SKM-1 treated with dmso at 0.1 percent for 144 hours (cell line): ENCODE data around the gene ILKAP.

Experiments used
- DNase-seq: peaks from one replicate; lab custom pipeline; 2025; ENCODE audit not compliant: unreplicated experiment; lab: John Stamatoyannopoulos, UW

The ILKAP gene

DNA sequence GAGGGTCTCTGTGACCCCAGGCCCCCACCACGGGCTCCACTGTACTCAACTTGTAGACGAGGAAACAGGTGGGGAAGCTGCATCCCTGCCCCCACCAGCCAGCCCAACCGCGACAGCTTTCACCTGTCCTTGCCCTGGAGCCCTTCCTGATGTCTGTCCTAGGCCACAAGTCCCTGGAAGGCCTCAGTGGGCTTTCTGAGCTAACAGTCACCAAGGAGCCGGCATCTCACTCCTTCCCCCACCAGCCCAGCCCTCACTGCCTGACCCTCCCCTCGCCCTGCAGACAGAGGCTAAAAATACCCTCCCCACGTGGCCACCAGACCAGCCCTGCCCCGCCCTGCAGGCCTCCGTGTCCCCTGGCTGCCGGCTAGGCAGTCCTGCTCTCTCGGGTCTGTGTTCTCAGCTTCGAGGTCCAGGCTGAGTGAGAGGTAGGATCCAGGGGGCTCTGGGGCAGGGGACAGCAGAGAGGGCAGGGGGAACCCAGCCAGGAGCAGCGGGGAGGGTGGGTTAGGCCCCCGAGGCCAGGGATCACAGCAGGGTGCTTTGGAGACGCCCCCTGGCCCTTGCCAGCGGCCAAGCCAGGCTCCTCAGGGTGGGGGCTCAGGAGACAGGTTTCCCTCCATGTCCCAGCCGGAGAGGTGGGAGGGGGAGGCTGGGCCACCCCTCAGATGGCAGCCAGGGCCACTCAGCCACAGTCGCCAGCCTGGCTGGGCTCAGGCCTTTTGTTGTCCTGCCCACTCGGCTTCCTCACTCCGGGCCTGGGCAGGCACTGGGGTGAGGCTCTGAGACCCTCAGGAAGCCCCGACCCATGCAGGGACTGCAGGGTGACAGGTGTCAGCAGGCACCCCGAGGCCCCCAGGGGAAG is 64.9 kb downstream of the ILKAP start, which contains the start of gene KLHL30:
Gene KLHL30, plus strand, starts transcription at position 338 of the 865 bp plus-strand sequence. CDS start 2,087 bp downstream, outside the sequence.
- DNase-seq: no peak

GRCh38 chr2:238137885-238138284 is 65.6 kb downstream of the ILKAP start:
- no peak for DNase-seq

DNA sequence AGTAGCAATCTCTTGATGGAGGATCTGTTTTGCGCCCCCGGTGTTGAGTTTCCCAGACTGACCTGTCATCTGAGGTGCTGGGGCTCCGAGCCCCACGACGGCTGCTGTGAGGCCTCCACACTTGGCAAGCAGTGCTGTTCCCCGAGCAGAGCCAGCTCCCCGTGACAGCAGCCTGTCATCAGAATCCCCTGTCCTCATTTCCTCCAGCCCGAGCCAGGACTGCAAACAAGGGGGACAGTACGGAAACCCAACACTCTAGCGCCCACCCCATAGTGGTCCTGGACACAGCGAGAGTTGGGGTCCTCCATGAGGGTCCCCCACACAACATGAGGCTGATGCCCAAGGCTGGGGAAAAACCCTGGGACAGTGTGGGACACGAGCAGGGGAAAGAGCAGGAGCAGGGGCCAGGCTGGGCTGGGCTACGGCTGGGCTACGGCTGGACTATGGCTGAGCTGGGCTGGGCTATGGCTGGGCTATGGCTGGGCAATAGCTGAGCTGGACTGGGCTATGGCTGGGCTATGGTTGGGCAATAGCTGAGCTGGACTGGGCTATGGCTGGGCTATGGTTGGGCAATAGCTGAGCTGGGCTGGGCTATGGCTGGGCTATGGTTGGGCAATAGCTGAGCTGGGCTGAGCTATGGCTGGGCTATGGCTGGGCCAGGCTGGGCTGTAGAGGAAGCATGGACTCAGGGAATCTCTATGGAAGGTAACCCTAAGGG is 66.5 kb downstream of the ILKAP start:
- DNase-seq: peak; percentile 50

DNA sequence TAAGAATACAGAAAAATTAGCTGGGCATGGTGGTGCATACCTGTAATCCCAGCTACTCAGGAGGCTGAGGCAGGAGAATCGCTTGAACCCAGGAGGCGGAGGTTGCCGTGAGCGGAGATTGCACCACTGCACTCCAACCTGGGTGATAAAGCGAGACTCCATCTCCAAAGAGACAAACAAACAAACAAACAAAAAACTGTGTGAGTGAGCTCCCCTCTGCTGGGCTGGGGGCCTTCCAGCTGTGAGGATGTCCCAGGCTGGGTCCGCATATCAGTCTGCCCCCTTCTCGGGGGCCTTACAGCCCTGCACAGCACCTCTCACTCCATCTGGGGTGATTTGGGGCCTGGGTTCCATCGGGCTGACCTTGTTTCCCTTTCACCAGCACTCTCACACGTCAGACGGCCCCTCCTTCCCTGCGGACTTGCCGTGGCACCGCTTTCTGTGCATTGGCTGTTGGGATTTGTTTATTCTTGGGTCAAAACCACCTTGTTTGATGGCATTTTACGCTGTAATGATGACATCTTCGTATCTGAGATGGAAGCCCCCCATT is 67.8 kb downstream of the ILKAP start:
- no peak for DNase-seq

- DNase-seq: no peak
Measured at GRCh38 chr2:238134393-238134785, 69.1 kb downstream of the ILKAP start.

DNA sequence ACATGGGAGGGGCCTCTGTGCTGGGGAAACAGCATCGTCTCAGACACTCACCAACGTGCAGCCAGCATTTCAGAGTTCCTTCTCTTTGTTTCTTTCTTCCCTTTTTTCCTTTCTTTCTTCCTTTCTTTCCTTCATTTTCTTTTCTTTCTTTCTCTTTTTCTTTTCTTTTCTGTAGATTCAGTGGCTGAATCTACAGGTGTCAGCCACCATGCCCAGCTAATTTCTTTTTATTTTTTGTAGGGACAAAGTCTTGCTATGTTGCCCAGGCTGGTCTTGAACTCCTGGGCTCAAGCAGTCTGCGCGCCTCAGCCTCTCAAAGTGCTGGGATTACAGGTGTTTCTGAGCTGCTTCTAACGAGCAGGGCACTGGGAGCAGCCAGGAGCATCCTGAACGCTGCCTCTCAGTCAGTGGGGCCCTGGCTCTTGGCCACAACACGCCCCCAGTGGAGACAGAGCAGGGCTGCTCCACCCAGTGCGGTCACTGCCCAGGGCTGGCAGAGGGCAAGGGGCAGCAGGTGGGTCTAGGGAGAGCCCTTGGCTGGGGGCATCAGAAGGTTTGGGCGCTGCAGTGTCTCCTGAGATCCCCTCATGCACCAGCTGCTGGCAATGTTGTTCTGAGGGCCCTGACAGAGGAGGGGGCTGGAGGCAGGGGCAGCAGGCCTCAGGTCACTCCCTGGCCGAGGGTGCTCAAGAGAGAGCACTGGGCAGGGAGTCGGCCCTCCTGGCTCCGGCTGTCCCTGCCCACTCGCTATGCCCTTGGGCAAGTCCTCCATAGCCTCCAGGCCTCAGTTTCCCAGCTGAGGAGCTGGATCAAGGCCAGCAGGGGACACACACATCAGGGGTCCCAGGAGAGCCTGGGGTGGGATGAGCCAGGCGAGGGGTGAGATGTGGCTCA is 69.7 kb downstream of the ILKAP start:
- no peak for DNase-seq

GRCh38 chr2:238132463-238133450 is 70.7 kb downstream of the ILKAP start:
- DNase-seq: no peak

- DNase-seq: no peak
Measured at GRCh38 chr2:238131761-238132462, 71.6 kb downstream of the ILKAP start.

DNA sequence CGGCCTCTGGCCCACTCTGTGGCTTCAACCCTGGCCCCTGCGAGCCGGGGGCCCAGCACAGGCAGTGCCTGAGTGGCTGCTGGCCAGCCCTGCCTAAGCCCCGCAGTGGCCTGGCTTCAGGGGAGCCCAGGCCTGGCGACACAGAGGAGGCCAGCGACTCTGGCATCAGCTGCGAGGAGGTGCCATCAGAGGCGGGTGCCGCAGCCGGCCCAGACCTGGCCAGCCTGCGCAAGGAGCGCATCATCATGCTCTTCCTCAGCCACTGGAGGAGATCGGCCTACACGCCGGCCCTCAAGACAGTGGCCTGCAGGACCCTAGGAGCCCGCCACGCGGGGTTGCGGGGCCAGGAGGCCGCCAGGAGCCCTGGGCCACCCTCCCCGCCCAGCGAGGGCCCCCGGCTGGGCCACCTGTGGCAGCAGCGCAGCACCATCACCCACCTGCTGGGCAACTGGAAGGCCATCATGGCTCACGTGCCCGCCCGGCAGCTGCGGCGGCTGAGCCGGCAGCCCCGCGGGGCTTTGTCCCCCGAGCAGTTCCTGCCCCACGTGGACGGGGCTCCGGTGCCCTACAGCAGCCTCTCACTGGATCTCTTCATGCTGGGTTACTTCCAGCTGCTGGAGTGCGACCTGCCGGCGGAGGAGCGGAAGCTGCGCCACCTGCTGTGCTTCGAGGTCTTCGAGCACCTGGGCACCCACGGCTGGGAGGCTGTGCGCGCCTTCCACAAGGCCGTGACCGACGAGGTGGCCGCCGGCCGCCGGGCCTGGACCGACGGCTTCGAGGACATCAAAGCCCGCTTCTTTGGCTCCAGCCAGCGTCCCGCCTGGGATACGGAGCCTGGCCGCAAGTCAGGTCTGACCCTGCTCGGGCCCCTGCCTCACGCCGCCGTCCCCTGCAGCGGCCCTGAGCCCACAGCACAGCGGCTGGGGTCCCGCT is 72.5 kb downstream of the ILKAP start:
- no peak for DNase-seq

GRCh38 chr2:238130111-238130695 is 73.3 kb downstream of the ILKAP start:
- no peak for DNase-seq

DNA sequence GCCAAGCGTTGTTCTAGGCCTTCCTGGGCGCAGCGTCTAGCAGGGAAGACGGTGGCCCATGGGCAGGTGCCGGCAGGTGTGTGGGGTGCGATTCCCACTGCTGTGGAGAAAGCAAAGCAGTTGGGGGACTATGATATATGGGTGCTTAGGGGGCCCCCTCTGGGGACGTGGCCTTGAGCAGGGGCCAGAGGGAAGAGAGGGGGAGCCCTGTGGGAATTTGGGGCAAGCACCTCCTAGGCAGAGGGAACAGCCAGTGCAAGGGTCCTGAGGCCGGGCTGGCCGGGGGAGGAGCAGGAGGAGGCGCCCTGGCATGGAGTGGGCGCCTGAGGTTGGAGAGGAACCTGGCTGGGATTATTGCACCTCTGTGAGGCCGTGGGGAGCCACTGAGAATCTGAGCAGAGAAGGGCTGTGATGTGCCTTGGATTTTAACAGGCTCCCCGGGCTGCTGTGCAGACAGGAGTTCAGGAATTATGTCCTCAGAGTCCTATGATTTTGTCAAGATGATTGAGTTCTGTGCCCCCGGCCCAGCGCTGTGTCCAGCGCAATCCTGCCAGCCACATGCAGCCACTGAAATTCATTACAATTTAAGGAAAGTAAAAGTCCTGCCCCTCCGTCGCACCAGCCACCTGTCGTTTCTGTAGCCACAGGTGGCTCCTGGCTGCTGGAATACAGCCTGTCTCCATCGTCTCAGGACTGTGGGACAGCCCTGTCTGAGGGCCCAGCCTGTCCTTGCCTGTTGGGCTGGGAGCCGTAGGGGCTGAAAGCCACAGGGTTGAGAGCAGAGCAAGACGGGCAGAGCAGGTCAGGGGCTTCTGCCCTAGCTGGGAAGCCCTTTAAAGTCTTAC is 74.1 kb downstream of the ILKAP start:
- DNase-seq: no peak

- DNase-seq: no peak
Measured at GRCh38 chr2:238128534-238129001, 74.9 kb downstream of the ILKAP start.

DNA sequence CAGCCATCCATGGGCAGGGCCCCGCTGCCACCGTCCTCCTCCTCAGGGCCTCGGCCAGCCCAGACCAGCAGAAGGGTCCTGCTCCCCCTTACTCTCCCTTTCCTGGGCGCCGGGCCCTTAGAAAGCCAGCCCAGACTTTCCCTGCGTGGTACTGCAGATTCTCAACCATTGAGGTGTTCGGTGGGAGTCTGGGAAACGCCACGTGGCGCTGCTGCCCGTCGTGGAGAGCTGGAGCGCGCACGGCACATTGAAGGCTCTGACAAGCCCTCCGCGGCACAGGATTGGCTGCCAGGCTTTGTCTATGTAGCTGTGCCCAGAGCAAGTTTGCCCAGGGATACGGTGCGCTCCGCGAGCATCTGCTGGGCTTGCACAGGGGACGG is 75.4 kb downstream of the ILKAP start:
- no peak for DNase-seq

- no peak for DNase-seq
Measured at GRCh38 chr2:238127165-238128060, 76.1 kb downstream of the ILKAP start.

DNA sequence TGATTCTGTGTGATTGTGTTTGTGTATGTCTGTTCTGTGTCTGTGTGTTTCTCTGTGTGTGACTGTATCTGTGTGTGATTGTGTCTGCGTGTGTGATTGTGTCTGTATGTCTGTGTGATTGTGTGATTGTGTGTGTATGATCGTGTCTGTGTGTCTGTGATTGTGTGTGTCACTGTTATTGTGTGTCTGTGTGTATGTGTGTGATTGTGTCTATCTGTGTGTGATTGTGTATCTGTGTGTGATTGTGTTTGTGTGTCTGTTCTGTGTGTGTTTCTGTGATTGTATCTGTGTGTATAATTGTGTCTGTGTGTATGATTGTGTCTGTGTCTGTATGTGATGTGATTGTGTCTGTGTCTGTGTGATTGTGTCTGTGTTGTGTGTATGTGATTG is 76.7 kb downstream of the ILKAP start:
- no peak for DNase-seq

- DNase-seq: no peak
Measured at GRCh38 chr2:238126338-238126737, 77.2 kb downstream of the ILKAP start.
